Measurements from ENCODE around the gene MRPL1.

GRCh38 chr4:77833126-77833724 lies 29.4 kb upstream of the MRPL1 start:
- TF ChIP-seq CTCF (IDR thresholded peaks at IDR 0.05; ENCODE audit: extremely low read depth in 1 of 2, insufficient read depth in 1 of 2, low read depth in 1 of 2, low read length in 2 of 2) (no peak), POLR2A (IDR thresholded peaks at IDR 0.05; ENCODE audit: low read depth, low read length) (no peak), MAX (IDR thresholded peaks at IDR 0.05; ENCODE audit: insufficient read depth, insufficient read length) (no peak), POLR2AphosphoS5 (IDR thresholded peaks at IDR 0.05; ENCODE audit: insufficient read depth, low read depth, low read length) (no peak), JUN (IDR thresholded peaks at IDR 0.05; ENCODE audit: borderline replicate concordance, insufficient read depth, insufficient read length, low read depth) (no peak), EZH2 (IDR thresholded peaks at IDR 0.05; ENCODE audit: borderline replicate concordance, low read depth, low read length, severe bottlenecking) (no peak), MYC (IDR thresholded peaks at IDR 0.05; ENCODE audit: low read depth, low read length) (no peak)

All from endothelial cell of umbilical vein (primary cell).